Hepatocyte (in vitro differentiated cells): Measurements from ENCODE around the gene ZER1. TPM values are rescaled to one million over a fixed set of nuclear protein-coding genes. Genes with fewer than 3 reads are reported as not detected.

ENCODE experiments used
- DNase-seq: peaks from one replicate; pipeline ENCODE4 v3.0.0-alpha.2; 2016; ENCODE audit warnings: low spot score
- H2AFZ ChIP-seq: fragments of 200-600 bp; sonication (generic); 2 replicates; pipeline ENCODE4 v1.6.0; 2016; ENCODE audit warnings: antibody characterized with exemption, mild to moderate bottlenecking
- H3K27ac ChIP-seq: fragments of 200-600 bp; sonication (generic); 2 replicates; pipeline ENCODE4 v1.5.1; 2016; ENCODE audit warnings: mild to moderate bottlenecking
- H3K27me3 ChIP-seq: fragments of 200-600 bp; sonication (generic); 2 replicates; pipeline ENCODE4 v1.6.1; 2016
- H3K36me3 ChIP-seq: fragments of 200-600 bp; sonication (generic); replicated peaks from 2 replicates; pipeline ENCODE4 v1.5.1; 2016; ENCODE audit warnings: low read depth; ENCODE audit not compliant: insufficient read depth
- H3K4me1 ChIP-seq: fragments of 200-600 bp; sonication (generic); 2 replicates; pipeline ENCODE4 v1.5.1; 2016; ENCODE audit warnings: mild to moderate bottlenecking, moderate library complexity; ENCODE audit not compliant: insufficient read depth
- H3K4me2 ChIP-seq: fragments of 200-600 bp; sonication (generic); 2 replicates; pipeline ENCODE4 v1.6.0; 2016
- H3K4me3 ChIP-seq: fragments of 200-600 bp; sonication (generic); 2 replicates; pipeline ENCODE4 v1.5.1; 2016; ENCODE audit warnings: mild to moderate bottlenecking
- H3K79me2 ChIP-seq: fragments of 200-600 bp; sonication (generic); 2 replicates; pipeline ENCODE4 v1.6.0; 2017; ENCODE audit warnings: mild to moderate bottlenecking
- H3K9me2 ChIP-seq: fragments of 200-600 bp; sonication (generic); replicated peaks from 2 replicates; pipeline ENCODE4 v1.6.0; 2017; ENCODE audit warnings: mild to moderate bottlenecking; ENCODE audit not compliant: insufficient read depth
- H3K9me3 ChIP-seq: fragments of 200-600 bp; sonication (generic); 2 replicates; pipeline ENCODE4 v1.5.1; 2016; ENCODE audit warnings: low read depth, mild to moderate bottlenecking
- H4K20me1 ChIP-seq: fragments of 200-600 bp; sonication (generic); 2 replicates; pipeline ENCODE4 v1.6.0; 2016; ENCODE audit warnings: mild to moderate bottlenecking; ENCODE audit not compliant: insufficient read depth, poor library complexity, severe bottlenecking
- CTCF ChIP-seq: fragments of 200-600 bp; sonication (generic); IDR thresholded peaks from 2 replicates; pipeline ENCODE4 v1.5.1; 2016; ENCODE audit warnings: antibody characterized with exemption, mild to moderate bottlenecking; ENCODE audit not compliant: poor library complexity
- EZH2 ChIP-seq: fragments of 200-600 bp; sonication (generic); IDR thresholded peaks from 2 replicates; pipeline ENCODE4 v1.6.1; 2016; ENCODE audit warnings: antibody characterized with exemption, mild to moderate bottlenecking, borderline replicate concordance
- EZH2phosphoT487 ChIP-seq: fragments of 200-600 bp; sonication (generic); IDR thresholded peaks from one replicate; pipeline ENCODE4 v1.6.1; 2018; ENCODE audit warnings: antibody characterized with exemption, mild to moderate bottlenecking, low read depth, moderate library complexity; ENCODE audit not compliant: unreplicated experiment, severe bottlenecking
- WGBS: methylation state at CpG from one replicate; pipeline ENCODE4 v1.1.6; 2016; ENCODE audit warnings: low lambda C conversion rate; ENCODE audit errors: missing lambda C conversion rate; 5-methylcytosine and 5-hydroxymethylcytosine counted together
- polyA plus RNA-seq: library from polyadenylated mRNA; unstranded; fragments of >200 nt; fragmentation: Nextera tagmentation; extraction: Ambion mirVana; gene quantifications from 2 replicates; pipeline ENCODE4 v1.2.1, GENCODE V29; 2016
- total RNA-seq: library from RNA; depleted of rRNA; stranded (reverse); fragments of >200 nt; gene quantifications from 2 replicates; pipeline ENCODE4 v1.2.3, GENCODE V29; 2014

Gene ZER1
- total and polyA plus RNA-seq, 2 experiments from 2014 or later: 24.4 to 38.9 TPM

- Histone ChIP-seq H2AFZ (no peak overlapping the region), H3K27me3 (no peaks in the 10 kb centered on the region), H3K9me2 (no peaks in the 10 kb centered on the region), H3K4me3 (no peak overlapping the region), H3K4me2 (no peak overlapping the region), H3K4me1 (peaks cover 2% of the 10 kb centered on the region), H3K9me3 (no peaks in the 10 kb centered on the region), H3K36me3 (no peaks in the 10 kb centered on the region), H3K79me2 (no peaks in the 10 kb centered on the region), H3K27ac (no peak overlapping the region), H4K20me1 (no peaks in the 10 kb centered on the region)
- DNase-seq: no peak
- TF ChIP-seq CTCF (no peak), EZH2 (no peak), EZH2phosphoT487 (no peak)
- WGBS: 96% methylated on average over 13 of the region's 13 CpGs
These were observed 58.3 kb downstream of the ZER1 start for GRCh38 chr9:128713411-128713780.

GRCh38 chr9:128712451-128713410, 59.0 kb downstream of the ZER1 start:
- TF ChIP-seq EZH2phosphoT487: no peak
- TF ChIP-seq EZH2: no peak
- no peak for TF ChIP-seq CTCF
- no peak for DNase-seq
- Histone ChIP-seq H3K79me2 (no peaks in the 10 kb centered on the region), H3K9me2 (no peaks in the 10 kb centered on the region), H3K9me3 (no peaks in the 10 kb centered on the region), H3K4me2 (no peak overlapping the region), H3K4me1 (no peaks in the 10 kb centered on the region), H2AFZ (no peak overlapping the region), H4K20me1 (no peaks in the 10 kb centered on the region), H3K4me3 (no peak overlapping the region), H3K27ac (no peak overlapping the region), H3K27me3 (no peaks in the 10 kb centered on the region), H3K36me3 (no peaks in the 10 kb centered on the region)
- 95% methylated on average over 26 of the region's 26 CpGs for WGBS

- H3K4me3 ChIP-seq: no peak overlapping the region
- H2AFZ ChIP-seq: no peak overlapping the region
- no peaks in the 10 kb centered on the region for H3K27me3 ChIP-seq
- H3K36me3 ChIP-seq: no peaks in the 10 kb centered on the region
- WGBS: 98% methylated on average over 8 of the region's 8 CpGs
- H3K9me2 ChIP-seq: no peaks in the 10 kb centered on the region
- H3K9me3 ChIP-seq: no peaks in the 10 kb centered on the region
- no peaks in the 10 kb centered on the region for H4K20me1 ChIP-seq
- no peak overlapping the region for H3K27ac ChIP-seq
- TF ChIP-seq EZH2 (no peak), CTCF (no peak)
- no peak overlapping the region for H3K4me2 ChIP-seq
- no peak for DNase-seq
- no peaks in the 10 kb centered on the region for H3K79me2 ChIP-seq
- no peaks in the 10 kb centered on the region for H3K4me1 ChIP-seq
These were observed 64.3 kb downstream of the ZER1 start for GRCh38 chr9:128707446-128707845.
